ENCODE measurements around the gene NDUFV3.
"Not testable (repeated sequence)": the region's sequence is repeated elsewhere in the genome, so short reads cannot be mapped to it uniquely, and the experiment has no call there.

NDUFV3 gene

DNA sequence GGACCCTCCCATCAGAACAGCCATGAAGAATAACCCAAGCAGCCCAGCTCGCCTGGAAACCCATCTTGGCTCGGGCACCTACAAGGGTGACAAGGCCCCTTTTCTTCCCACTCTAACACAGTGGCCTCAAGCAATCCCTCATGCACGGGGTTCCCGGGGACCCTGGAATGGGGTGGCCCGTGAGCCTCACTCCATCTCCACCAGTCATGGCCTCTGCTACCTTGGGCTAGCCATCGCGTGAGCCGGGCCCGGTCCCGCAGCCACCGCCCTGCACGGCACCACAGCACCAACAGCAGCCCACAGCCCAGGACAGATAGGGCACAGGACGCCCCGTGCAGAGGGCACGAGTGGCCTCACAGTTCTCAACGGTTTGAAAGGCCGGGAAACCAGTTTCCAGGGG is 32.8 kb upstream of the NDUFV3 start:
- no peak for DNase-seq (ENCODE audit: low spot score in 2 of 2)
- Mint-ChIP-seq H3K9me3 (no peaks in the 10 kb centered on the region), H3K27me3 (no peaks in the 10 kb centered on the region), H3K27ac (ENCODE audit: low read depth) (no peak overlapping the region), H3K36me3 (ENCODE audit: insufficient read depth) (peaks cover 33% of the 10 kb centered on the region), H3K4me3 (no peak overlapping the region), H3K4me1 (peaks cover 15% of the 10 kb centered on the region)
- no peak for ATAC-seq (replicated peaks; ENCODE audit: extremely low read depth, poor library complexity, severe bottlenecking)

- DNase-seq (ENCODE audit: low spot score in 2 of 2): no peak
- Mint-ChIP-seq H3K4me1 (peaks cover 20% of the 10 kb centered on the region), H3K27ac (ENCODE audit: low read depth) (no peak overlapping the region), H3K27me3 (no peaks in the 10 kb centered on the region), H3K36me3 (ENCODE audit: insufficient read depth) (peaks cover 27% of the 10 kb centered on the region), H3K4me3 (no peak overlapping the region), H3K9me3 (no peaks in the 10 kb centered on the region)
- no peak for ATAC-seq (replicated peaks; ENCODE audit: extremely low read depth, poor library complexity, severe bottlenecking)
Measured at GRCh38 chr21:42861311-42861847, 31.7 kb upstream of the NDUFV3 start.

GRCh38 chr21:42861848-42862400 is 31.2 kb upstream of the NDUFV3 start:
- ATAC-seq (replicated peaks; ENCODE audit: extremely low read depth, poor library complexity, severe bottlenecking): no peak
- peaks cover 21% of the 10 kb centered on the region for H3K4me1 Mint-ChIP-seq

GRCh38 chr21:42862774-42863503 is 30.2 kb upstream of the NDUFV3 start:
- Mint-ChIP-seq H3K9me3 (no peaks in the 10 kb centered on the region), H3K4me3 (no peak overlapping the region), H3K27ac (ENCODE audit: low read depth) (no peak overlapping the region), H3K4me1 (peaks cover 21% of the 10 kb centered on the region), H3K27me3 (no peaks in the 10 kb centered on the region), H3K36me3 (ENCODE audit: insufficient read depth) (peaks cover 28% of the 10 kb centered on the region)
- no peak for DNase-seq (ENCODE audit: low spot score in 2 of 2)
- ATAC-seq (replicated peaks; ENCODE audit: extremely low read depth, poor library complexity, severe bottlenecking): no peak

More at GRCh38 chr21:42861848-42862400, 31.2 kb upstream of the NDUFV3 start:
- Mint-ChIP-seq H3K27ac (ENCODE audit: low read depth) (no peak overlapping the region), H3K9me3 (no peaks in the 10 kb centered on the region), H3K4me3 (no peak overlapping the region), H3K36me3 (ENCODE audit: insufficient read depth) (peaks cover 25% of the 10 kb centered on the region), H3K27me3 (no peaks in the 10 kb centered on the region)
- no peak for DNase-seq (ENCODE audit: low spot score in 2 of 2)

- peaks cover 26% of the 10 kb centered on the region for H3K36me3 Mint-ChIP-seq (ENCODE audit: insufficient read depth)
- no peak for DNase-seq (ENCODE audit: low spot score in 2 of 2)
- peaks cover 21% of the 10 kb centered on the region for H3K4me1 Mint-ChIP-seq
- no peaks in the 10 kb centered on the region for H3K9me3 Mint-ChIP-seq
- H3K27me3 Mint-ChIP-seq: no peaks in the 10 kb centered on the region
- ATAC-seq (replicated peaks; ENCODE audit: extremely low read depth, poor library complexity, severe bottlenecking): no peak
- H3K4me3 Mint-ChIP-seq: no peak overlapping the region
- H3K27ac Mint-ChIP-seq (ENCODE audit: low read depth): no peak overlapping the region
Measured at GRCh38 chr21:42863504-42863870, 29.6 kb upstream of the NDUFV3 start.

DNA sequence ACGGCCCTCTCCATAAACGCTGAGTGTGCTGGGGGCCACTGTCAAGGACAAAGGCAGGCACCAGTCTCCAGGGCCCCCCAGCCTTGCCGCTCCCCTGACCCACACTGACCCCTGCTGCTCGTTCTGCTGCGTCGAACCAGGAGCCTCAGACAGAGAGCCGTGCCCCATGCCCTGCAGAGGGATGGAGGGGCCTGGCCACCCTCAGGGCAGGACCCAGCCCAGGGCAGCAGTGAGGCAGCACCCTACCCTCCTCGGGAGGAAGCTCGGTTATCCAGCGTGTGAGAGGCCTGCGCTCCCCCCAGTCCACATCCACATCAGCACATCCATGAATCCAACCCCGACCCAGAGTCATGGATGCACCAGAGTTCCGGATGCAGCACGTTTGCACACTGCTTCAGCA is 28.8 kb upstream of the NDUFV3 start:
- H3K27me3 Mint-ChIP-seq: no peaks in the 10 kb centered on the region
- ATAC-seq (replicated peaks; ENCODE audit: extremely low read depth, poor library complexity, severe bottlenecking): no peak
- no peak for DNase-seq (ENCODE audit: low spot score in 2 of 2)
- peaks cover 24% of the 10 kb centered on the region for H3K36me3 Mint-ChIP-seq (ENCODE audit: insufficient read depth)
- H3K4me3 Mint-ChIP-seq: no peak overlapping the region
- H3K27ac Mint-ChIP-seq (ENCODE audit: low read depth): no peak overlapping the region
- H3K9me3 Mint-ChIP-seq: no peaks in the 10 kb centered on the region
- peaks cover 21% of the 10 kb centered on the region for H3K4me1 Mint-ChIP-seq

DNA sequence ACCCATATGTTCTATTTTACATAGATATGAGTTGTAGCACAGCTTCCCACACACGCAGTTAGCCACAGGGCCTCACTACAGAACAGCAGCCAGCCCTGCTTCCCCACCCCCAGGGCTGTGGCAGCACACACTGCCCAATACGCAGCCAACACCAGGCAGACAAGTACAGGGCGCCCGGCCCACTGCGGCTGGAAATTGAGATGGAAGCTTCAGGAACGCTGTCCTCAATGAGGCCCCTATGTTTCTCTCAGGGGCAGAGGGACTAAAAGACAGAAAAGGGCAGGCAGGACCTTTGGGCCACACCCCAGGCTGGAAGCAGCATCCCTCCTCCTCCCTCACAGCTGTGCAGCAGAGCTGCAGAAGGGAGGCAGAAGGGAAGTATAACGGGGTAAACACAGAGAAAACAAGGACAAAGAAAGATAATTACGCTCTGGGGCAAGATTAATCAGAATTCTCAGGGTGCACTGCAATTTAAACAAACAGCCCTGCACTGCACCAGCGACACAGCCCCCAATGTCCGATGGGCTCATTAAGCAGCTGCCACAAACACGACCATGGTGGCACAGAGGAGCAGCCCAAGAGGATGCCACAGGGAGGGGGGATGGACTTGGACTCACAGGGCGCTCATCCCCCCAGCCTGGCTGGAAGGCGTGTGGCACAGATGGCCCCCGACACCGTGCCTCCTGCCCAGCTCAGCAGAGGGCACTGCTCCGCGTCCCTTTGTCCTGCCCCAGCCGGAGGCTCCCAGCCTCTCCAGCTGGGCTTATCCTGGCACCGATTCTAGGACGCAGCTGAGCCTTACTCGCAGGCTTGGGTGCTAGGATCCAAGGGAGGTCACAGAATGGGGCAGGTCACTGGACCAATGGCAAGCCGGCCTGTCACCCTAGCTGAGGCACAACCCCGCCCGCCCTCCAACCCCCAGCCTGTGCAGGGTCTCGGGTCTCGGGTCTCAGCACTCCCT is 28.0 kb upstream of the NDUFV3 start:
- no peak for ATAC-seq (replicated peaks; ENCODE audit: extremely low read depth, poor library complexity, severe bottlenecking)
- Mint-ChIP-seq H3K27ac (ENCODE audit: low read depth) (peak overlapping the region; percentile 26), H3K9me3 (no peaks in the 10 kb centered on the region), H3K36me3 (ENCODE audit: insufficient read depth) (peaks cover 28% of the 10 kb centered on the region), H3K4me1 (peaks cover 21% of the 10 kb centered on the region), H3K27me3 (no peaks in the 10 kb centered on the region), H3K4me3 (no peak overlapping the region)
- no peak for DNase-seq (ENCODE audit: low spot score in 2 of 2)

DNA sequence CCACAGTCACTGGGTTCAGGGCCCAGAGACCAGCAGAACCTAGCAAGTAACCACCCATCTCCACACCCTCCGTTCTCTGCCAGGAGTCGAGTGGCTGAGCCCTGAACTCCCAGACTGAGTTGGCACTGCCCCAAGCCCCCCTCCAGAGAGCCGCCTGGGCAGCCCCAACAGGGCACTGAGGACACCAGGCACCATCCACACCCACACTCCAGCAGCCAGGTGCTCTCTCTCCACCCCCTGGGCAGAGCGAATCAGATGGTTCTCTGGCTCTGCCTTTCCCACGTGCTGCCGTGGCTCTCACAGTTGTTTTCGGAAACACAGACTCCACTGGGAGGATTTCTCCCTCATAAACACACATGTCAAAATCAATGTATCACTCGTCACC is 27.3 kb upstream of the NDUFV3 start:
- H3K36me3 Mint-ChIP-seq (ENCODE audit: insufficient read depth): peaks cover 33% of the 10 kb centered on the region
- H3K27me3 Mint-ChIP-seq: no peaks in the 10 kb centered on the region
- H3K9me3 Mint-ChIP-seq: no peaks in the 10 kb centered on the region
- H3K27ac Mint-ChIP-seq (ENCODE audit: low read depth): no peak overlapping the region
- ATAC-seq (replicated peaks; ENCODE audit: extremely low read depth, poor library complexity, severe bottlenecking): no peak
- DNase-seq (ENCODE audit: low spot score in 2 of 2): no peak
- H3K4me3 Mint-ChIP-seq: no peak overlapping the region
- peaks cover 21% of the 10 kb centered on the region for H3K4me1 Mint-ChIP-seq

- Mint-ChIP-seq H3K4me1 (peaks cover 16% of the 10 kb centered on the region), H3K27ac (ENCODE audit: low read depth) (no peak overlapping the region), H3K4me3 (no peak overlapping the region), H3K36me3 (ENCODE audit: insufficient read depth) (peaks cover 51% of the 10 kb centered on the region), H3K9me3 (no peaks in the 10 kb centered on the region), H3K27me3 (no peaks in the 10 kb centered on the region)
- DNase-seq (ENCODE audit: low spot score in 2 of 2) (no peak), ATAC-seq (replicated peaks; ENCODE audit: extremely low read depth, poor library complexity, severe bottlenecking) (no peak)
Measured at GRCh38 chr21:42868196-42868595, 24.9 kb upstream of the NDUFV3 start.

DNA sequence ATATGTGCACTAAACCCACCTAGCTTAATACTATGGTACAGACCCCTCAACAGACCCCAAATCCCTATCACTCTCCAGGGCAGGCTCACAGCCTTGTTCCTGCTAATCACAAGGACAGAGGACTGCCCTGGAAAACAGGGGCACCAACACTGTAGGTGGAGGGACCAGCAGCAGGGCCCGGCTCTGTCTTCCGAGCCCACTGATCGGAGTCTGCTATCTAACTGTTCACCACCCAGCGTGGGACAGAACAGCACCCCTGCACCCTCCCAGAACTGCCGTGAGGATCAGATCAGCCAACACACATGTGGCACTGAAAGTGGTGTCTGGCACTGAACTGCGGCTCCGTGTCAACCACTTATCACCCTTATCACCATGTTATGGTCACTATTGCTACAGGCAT is 20.0 kb upstream of the NDUFV3 start:
- Mint-ChIP-seq H3K9me3 (no peaks in the 10 kb centered on the region), H3K4me3 (no peak overlapping the region), H3K27me3 (no peaks in the 10 kb centered on the region), H3K4me1 (peaks cover 2% of the 10 kb centered on the region), H3K36me3 (ENCODE audit: insufficient read depth) (peaks cover 55% of the 10 kb centered on the region), H3K27ac (ENCODE audit: low read depth) (no peak overlapping the region)
- DNase-seq (ENCODE audit: low spot score in 2 of 2) (no peak), ATAC-seq (replicated peaks; ENCODE audit: extremely low read depth, poor library complexity, severe bottlenecking) (no peak)

- peaks cover 25% of the 10 kb centered on the region for H3K4me1 Mint-ChIP-seq
- H3K27ac Mint-ChIP-seq (ENCODE audit: low read depth); H3K27me3 Mint-ChIP-seq; H3K4me3 Mint-ChIP-seq; ATAC-seq (replicated peaks; ENCODE audit: extremely low read depth, poor library complexity, severe bottlenecking); DNase-seq (ENCODE audit: low spot score in 2 of 2); H3K9me3 Mint-ChIP-seq: not testable (repeated sequence)
- H3K36me3 Mint-ChIP-seq (ENCODE audit: insufficient read depth): peaks cover 54% of the 10 kb centered on the region
Measured at GRCh38 chr21:42875811-42876210, 17.3 kb upstream of the NDUFV3 start.

DNA sequence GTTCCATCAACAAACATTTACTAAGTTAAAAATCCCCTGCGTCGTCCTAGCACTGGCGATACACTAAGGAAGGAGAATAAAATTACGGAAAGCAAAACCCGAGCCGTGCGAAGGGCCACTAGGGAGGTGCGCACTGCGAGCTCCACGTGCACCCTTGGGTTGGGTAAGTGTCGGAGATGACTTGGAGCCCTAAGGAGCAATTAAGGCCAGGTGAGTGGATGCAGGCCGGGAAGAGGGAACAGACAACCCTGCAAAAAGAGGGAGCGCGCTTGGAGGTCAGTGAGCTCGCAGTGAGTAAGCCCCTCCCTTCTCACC is 14.5 kb upstream of the NDUFV3 start:
- no peak for DNase-seq (ENCODE audit: low spot score in 2 of 2)
- Mint-ChIP-seq H3K4me1 (peaks cover 29% of the 10 kb centered on the region), H3K4me3 (peak overlapping the region; percentile 85)

More for the DNA sequence above, 14.5 kb upstream of the NDUFV3 start:
- no peaks in the 10 kb centered on the region for H3K27me3 Mint-ChIP-seq
- peaks cover 35% of the 10 kb centered on the region for H3K36me3 Mint-ChIP-seq (ENCODE audit: insufficient read depth)
- H3K9me3 Mint-ChIP-seq: no peaks in the 10 kb centered on the region
- no peak for ATAC-seq (replicated peaks; ENCODE audit: extremely low read depth, poor library complexity, severe bottlenecking)
- peak overlapping the region; percentile 86 for H3K27ac Mint-ChIP-seq (ENCODE audit: low read depth)

Data from central memory CD8-positive, alpha-beta T cell (primary cell).